ENCODE measurements around the gene TMBIM6. TPM values are rescaled to one million over a fixed set of nuclear protein-coding genes. Genes with fewer than 3 reads are reported as not detected.

TMBIM6 gene
- total and polyA plus RNA-seq, 8 donors = 79.6 to 606 (median 221) TPM

- Histone ChIP-seq H3K9me3 (no peaks in the 10 kb centered on the region), H3K36me3 (no peaks in the 10 kb centered on the region), H3K27me3 (no peaks in the 10 kb centered on the region), H3K27ac (peak overlapping the region in 3 of 5 donors; percentile 17 to 44 (median 26)), H3K4me3 (no peak overlapping the region), H3K4me1 (peaks cover 0 to 67% (median 48%) of the 10 kb centered on the region in 4 donors)
- intact Hi-C loops (cut with DNase I; ENCODE audit: low total_unique reads) = no loop called here
- no peak for DNase-seq
- TF ChIP-seq POLR2A (IDR thresholded peaks at IDR 0.05) (no peak), CTCF (IDR thresholded peaks at IDR 0.05) (no peak), EP300 (IDR thresholded peaks at IDR 0.05) (no peak), POLR2AphosphoS5 (IDR thresholded peaks at IDR 0.05) (no peak)
Observed at GRCh38 chr12:49702676-49703215, 38.6 kb upstream of the TMBIM6 start.

- WGBS, 5 donors = 47 to 74% (median 70%) methylated on average over 3 of the region's 3 CpGs
- H3K4me3 ChIP-seq = no peak overlapping the region
Observed at GRCh38 chr12:49703647-49704137, 37.7 kb upstream of the TMBIM6 start.

GRCh38 chr12:49705479-49706134, 35.8 kb upstream of the TMBIM6 start:
- H3K4me3 ChIP-seq = peak overlapping the region; percentile 73 to 86 (median 84)
- H3K9me3 ChIP-seq = no peaks in the 10 kb centered on the region
- peaks cover 0 to 51% (median 32%) of the 10 kb centered on the region in 4 donors for H3K4me1 ChIP-seq
- 50 to 65% (median 59%) methylated on average over 8 to 10 of the region's 10 CpGs for WGBS, 5 donors
- H3K27ac ChIP-seq = peak overlapping the region; percentile 1 to 94 (median 89)
- intact Hi-C loops (cut with DNase I; ENCODE audit: low total_unique reads) = no loop called here
- no peaks in the 10 kb centered on the region for H3K36me3 ChIP-seq
- no peaks in the 10 kb centered on the region for H3K27me3 ChIP-seq
- peak in 1 of 2 donors; percentile 37 for DNase-seq
- TF ChIP-seq POLR2AphosphoS5 (IDR thresholded peaks at IDR 0.05) (peak in 2 of 3 donors; percentile 26 to 43), EP300 (IDR thresholded peaks at IDR 0.05) (no peak), CTCF (IDR thresholded peaks at IDR 0.05) (no peak)

More at GRCh38 chr12:49703647-49704137, 37.7 kb upstream of the TMBIM6 start:
- DNase-seq = no peak
- TF ChIP-seq POLR2AphosphoS5 (IDR thresholded peaks at IDR 0.05) (no peak), CTCF (IDR thresholded peaks at IDR 0.05) (no peak), EP300 (IDR thresholded peaks at IDR 0.05) (no peak), POLR2A (IDR thresholded peaks at IDR 0.05) (no peak)
- Histone ChIP-seq H3K27ac (peak overlapping the region in 3 of 5 donors; percentile 31 to 44 (median 32)), H3K27me3 (no peaks in the 10 kb centered on the region), H3K9me3 (no peaks in the 10 kb centered on the region), H3K36me3 (no peaks in the 10 kb centered on the region), H3K4me1 (peaks cover 0 to 64% (median 42%) of the 10 kb centered on the region in 4 donors)
- intact Hi-C loops (cut with DNase I; ENCODE audit: low total_unique reads) = no loop called here

GRCh38 chr12:49706351-49707127, 34.8 kb upstream of the TMBIM6 start:
- intact Hi-C loops (cut with DNase I; ENCODE audit: low total_unique reads) = no loop called here
- Histone ChIP-seq H3K9me3 (no peaks in the 10 kb centered on the region), H3K27ac (peak overlapping the region; percentile 88 to 94 (median 89)), H3K4me3 (peak overlapping the region; percentile 73 to 86 (median 84)), H3K4me1 (peaks cover 0 to 51% (median 32%) of the 10 kb centered on the region in 4 donors), H3K27me3 (no peaks in the 10 kb centered on the region), H3K36me3 (no peaks in the 10 kb centered on the region)
- 1 to 6% (median 2%) methylated on average over 26 to 43 of the region's 43 CpGs for WGBS, 5 donors
- DNase-seq = peak; percentile 26 to 77
- TF ChIP-seq POLR2A (IDR thresholded peaks at IDR 0.05) = no peak
- TF ChIP-seq CTCF (IDR thresholded peaks at IDR 0.05) = no peak
- TF ChIP-seq EP300 (IDR thresholded peaks at IDR 0.05) = no peak
- no peak for TF ChIP-seq POLR2AphosphoS5 (IDR thresholded peaks at IDR 0.05)

All from stomach (tissue), 9 donors.